Measurements from ENCODE around the gene OCSTAMP.

DNA sequence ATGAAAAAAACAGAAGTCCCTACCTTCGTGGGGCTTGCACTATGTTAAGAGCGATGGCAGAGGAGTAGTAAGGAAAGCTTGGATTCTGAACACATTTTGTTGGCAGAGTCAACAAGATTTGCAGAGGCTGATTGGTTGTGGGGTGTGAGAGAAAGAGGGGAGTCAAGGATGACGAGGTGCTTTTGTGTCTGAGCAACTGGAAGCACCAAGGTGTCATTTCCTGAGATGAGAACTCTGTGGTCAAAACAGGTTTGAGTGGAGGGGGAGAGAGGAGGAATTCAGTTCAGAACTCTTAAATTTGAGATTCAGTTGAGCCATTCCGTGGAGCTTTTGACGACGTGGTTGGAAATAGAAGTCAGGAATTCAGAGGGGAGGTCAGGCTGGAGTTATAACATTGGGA, 3.5 kb downstream of the OCSTAMP start:
- TF ChIP-seq, protein P1, sequence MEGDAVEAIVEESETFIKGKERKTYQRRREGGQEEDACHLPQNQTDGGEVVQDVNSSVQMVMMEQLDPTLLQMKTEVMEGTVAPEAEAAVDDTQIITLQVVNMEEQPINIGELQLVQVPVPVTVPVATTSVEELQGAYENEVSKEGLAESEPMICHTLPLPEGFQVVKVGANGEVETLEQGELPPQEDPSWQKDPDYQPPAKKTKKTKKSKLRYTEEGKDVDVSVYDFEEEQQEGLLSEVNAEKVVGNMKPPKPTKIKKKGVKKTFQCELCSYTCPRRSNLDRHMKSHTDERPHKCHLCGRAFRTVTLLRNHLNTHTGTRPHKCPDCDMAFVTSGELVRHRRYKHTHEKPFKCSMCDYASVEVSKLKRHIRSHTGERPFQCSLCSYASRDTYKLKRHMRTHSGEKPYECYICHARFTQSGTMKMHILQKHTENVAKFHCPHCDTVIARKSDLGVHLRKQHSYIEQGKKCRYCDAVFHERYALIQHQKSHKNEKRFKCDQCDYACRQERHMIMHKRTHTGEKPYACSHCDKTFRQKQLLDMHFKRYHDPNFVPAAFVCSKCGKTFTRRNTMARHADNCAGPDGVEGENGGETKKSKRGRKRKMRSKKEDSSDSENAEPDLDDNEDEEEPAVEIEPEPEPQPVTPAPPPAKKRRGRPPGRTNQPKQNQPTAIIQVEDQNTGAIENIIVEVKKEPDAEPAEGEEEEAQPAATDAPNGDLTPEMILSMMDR (IDR thresholded peaks at IDR 0.05): no peak
- TF ChIP-seq POLR2A (IDR thresholded peaks at IDR 0.05): no peak

Data from esophagus squamous epithelium (tissue), 4 donors.